ENCODE measurements around the gene FTCDNL1. TPM values are rescaled to one million over a fixed set of nuclear protein-coding genes. Genes with fewer than 3 reads are reported as not detected.

The FTCDNL1 gene
- total and polyA plus RNA-seq, 2 of the 13 experiments (the other 11 are each of a cell fraction or from before 2014, with no cell fraction given): 0.98 to 1.4 TPM

DNA sequence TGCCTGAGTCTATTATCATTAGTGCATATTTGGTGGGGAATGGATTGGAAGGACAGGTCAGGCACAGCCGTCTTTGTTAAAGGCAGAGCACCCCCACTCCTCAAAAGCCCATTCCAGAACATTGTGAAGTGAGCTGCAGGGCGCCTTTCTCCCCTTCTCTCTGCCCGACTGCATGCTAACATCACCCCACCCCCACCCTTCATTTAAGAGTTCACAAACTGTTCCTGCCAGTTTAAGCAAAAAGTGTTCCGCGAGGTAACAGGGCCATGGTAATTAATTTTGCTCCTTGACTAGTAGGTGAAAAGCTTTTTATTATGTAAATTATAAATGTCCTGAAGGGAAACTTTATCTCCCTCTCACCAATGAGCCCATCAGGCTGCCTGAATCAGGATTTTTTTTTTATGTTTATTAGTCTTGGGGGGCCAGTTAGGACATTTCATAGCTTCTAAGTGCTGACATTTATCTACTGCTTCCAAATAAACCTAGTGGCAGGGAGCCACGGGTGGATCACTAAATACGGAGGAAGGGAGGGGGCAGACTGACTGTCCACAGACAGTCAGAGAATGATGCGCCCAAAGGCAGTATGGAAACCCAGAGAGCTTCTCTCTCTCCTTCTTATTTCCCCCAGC, 99.4 kb downstream of the FTCDNL1 start:
- H3K79me2 ChIP-seq (ENCODE audit: insufficient read depth, low read length): no peaks in the 10 kb centered on the region
- intact Hi-C loops (cut with micrococcal nuclease; ENCODE audit: unreplicated experiment): no loop called here
- WGBS (ENCODE audit: low lambda C conversion rate): 28% methylated on average over 8 of the region's 8 CpGs
- in situ Hi-C loops (cut with HindIII; ENCODE audit: extremely low pct_ligation_motif_present, low pct_unique_long_range_greater_than_20kb): no loop called here
- H3K27ac ChIP-seq (ENCODE audit: extremely low read length, insufficient read depth, low read length): no peak overlapping the region
- no peaks in the 10 kb centered on the region for H3K36me3 ChIP-seq (replicated peaks in 1 of 2; ENCODE audit: control insufficient read depth in 1 of 2, insufficient read depth in 2 of 2, low read length in 2 of 2)
- H3K4me2 ChIP-seq (ENCODE audit: low read depth, low read length): no peak overlapping the region
- DNase-seq (ENCODE audit: low spot score): no peak
- no peak for ATAC-seq
- no TSS peak for BruUV-seq (replicated peaks)
- CTCF ChIA-PET (ENCODE audit: low intra/inter-chr PET ratio, low total read pairs): no interaction called here
- no peak for FAIRE-seq
- 0 out of 2 replicates have a peak, but pooled peaks cover 8% of the 10 kb centered on the region for H3K9me3 ChIP-seq (ENCODE audit: low read length)
- H3K4me3 ChIP-seq (replicated peaks in 1 of 3; ENCODE audit: insufficient read depth in 1 of 3, low read depth in 2 of 3, low read length in 3 of 3): no peak overlapping the region
- POLR2A ChIA-PET: no interaction called here
- peaks cover 0 to 6% of the 10 kb centered on the region in 2 experiments; a peak in 1 of 5 replicates for H3K27me3 ChIP-seq (ENCODE audit: control insufficient read depth in 1 of 2, insufficient read depth in 2 of 2, low read length in 2 of 2)
- H2AFZ ChIP-seq (ENCODE audit: low read length): no peak overlapping the region
- H3K9ac ChIP-seq (ENCODE audit: insufficient read depth, low read depth, low read length): no peak overlapping the region
- no peaks in the 10 kb centered on the region for H4K20me1 ChIP-seq (ENCODE audit: insufficient read depth, low read length)
- H3K4me1 ChIP-seq (ENCODE audit: insufficient read depth, low read length): no peaks in the 10 kb centered on the region
- TF ChIP-seq RBM22 (optimal IDR thresholded peaks at IDR 0.05; ENCODE audit: low read length) (no peak), ATF7 (IDR thresholded peaks at IDR 0.05) (no peak), ATF7 (CRISPR knock-in tag; IDR thresholded peaks at IDR 0.05) (no peak), ZNF280D (CRISPR knock-in tag; IDR thresholded peaks at IDR 0.05) (no peak), AKAP8 (CRISPR knock-in tag; IDR thresholded peaks at IDR 0.05) (no peak), HOXA9 (CRISPR knock-in tag; IDR thresholded peaks at IDR 0.05; ENCODE audit: borderline replicate concordance) (no peak), ZNF33B (CRISPR knock-in tag; IDR thresholded peaks at IDR 0.05) (no peak), ZNF260 (CRISPR knock-in tag; IDR thresholded peaks at IDR 0.05; ENCODE audit: borderline replicate concordance, low read depth) (no peak), NR3C1 (CRISPR knock-in tag; IDR thresholded peaks at IDR 0.05) (no peak), RBFOX2 (IDR thresholded peaks at IDR 0.05; ENCODE audit: low read depth, low read length) (no peak), HNF4A (CRISPR knock-in tag; IDR thresholded peaks at IDR 0.05) (no peak), ZNF12 (CRISPR knock-in tag; IDR thresholded peaks at IDR 0.05) (no peak)
- TF ChIP-seq, protein P1, sequence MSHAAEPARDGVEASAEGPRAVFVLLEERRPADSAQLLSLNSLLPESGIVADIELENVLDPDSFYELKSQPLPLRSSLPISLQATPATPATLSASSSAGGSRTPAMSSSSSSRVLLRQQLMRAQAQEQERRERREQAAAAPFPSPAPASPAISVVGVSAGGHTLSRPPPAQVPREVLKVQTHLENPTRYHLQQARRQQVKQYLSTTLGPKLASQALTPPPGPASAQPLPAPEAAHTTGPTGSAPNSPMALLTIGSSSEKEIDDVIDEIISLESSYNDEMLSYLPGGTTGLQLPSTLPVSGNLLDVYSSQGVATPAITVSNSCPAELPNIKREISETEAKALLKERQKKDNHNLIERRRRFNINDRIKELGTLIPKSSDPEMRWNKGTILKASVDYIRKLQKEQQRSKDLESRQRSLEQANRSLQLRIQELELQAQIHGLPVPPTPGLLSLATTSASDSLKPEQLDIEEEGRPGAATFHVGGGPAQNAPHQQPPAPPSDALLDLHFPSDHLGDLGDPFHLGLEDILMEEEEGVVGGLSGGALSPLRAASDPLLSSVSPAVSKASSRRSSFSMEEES (CRISPR knock-in tag; IDR thresholded peaks at IDR 0.05): no peak
- TF ChIP-seq, protein P2, sequence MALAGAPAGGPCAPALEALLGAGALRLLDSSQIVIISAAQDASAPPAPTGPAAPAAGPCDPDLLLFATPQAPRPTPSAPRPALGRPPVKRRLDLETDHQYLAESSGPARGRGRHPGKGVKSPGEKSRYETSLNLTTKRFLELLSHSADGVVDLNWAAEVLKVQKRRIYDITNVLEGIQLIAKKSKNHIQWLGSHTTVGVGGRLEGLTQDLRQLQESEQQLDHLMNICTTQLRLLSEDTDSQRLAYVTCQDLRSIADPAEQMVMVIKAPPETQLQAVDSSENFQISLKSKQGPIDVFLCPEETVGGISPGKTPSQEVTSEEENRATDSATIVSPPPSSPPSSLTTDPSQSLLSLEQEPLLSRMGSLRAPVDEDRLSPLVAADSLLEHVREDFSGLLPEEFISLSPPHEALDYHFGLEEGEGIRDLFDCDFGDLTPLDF (CRISPR knock-in tag; IDR thresholded peaks at IDR 0.05): no peak
- TF ChIP-seq, protein P3, sequence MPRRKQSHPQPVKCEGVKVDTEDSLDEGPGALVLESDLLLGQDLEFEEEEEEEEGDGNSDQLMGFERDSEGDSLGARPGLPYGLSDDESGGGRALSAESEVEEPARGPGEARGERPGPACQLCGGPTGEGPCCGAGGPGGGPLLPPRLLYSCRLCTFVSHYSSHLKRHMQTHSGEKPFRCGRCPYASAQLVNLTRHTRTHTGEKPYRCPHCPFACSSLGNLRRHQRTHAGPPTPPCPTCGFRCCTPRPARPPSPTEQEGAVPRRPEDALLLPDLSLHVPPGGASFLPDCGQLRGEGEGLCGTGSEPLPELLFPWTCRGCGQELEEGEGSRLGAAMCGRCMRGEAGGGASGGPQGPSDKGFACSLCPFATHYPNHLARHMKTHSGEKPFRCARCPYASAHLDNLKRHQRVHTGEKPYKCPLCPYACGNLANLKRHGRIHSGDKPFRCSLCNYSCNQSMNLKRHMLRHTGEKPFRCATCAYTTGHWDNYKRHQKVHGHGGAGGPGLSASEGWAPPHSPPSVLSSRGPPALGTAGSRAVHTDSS (CRISPR knock-in tag; conservative IDR thresholded peaks at IDR 0.05): no peak
